ENCODE data around the gene POP5. TPM values are rescaled to one million over a fixed set of nuclear protein-coding genes. Genes with fewer than 3 reads are reported as not detected.
"Not testable (repeated sequence)": the region's sequence is repeated elsewhere in the genome, so short reads cannot be mapped to it uniquely, and the experiment has no call there.

The POP5 gene
- total RNA-seq, 1 donor from 2014 or later: 29.2 TPM

- Mint-ChIP-seq H3K4me3 (ENCODE audit: unreplicated experiment) (no peak overlapping the region), H3K36me3 (ENCODE audit: unreplicated experiment) (no peaks in the 10 kb centered on the region), H3K27ac (ENCODE audit: unreplicated experiment) (no peak overlapping the region), H3K4me1 (ENCODE audit: low read depth, unreplicated experiment) (no peaks in the 10 kb centered on the region), H3K9me3 (ENCODE audit: unreplicated experiment) (peaks cover 3% of the 10 kb centered on the region), H3K27me3 (ENCODE audit: unreplicated experiment) (no peaks in the 10 kb centered on the region)
- no peak for TF ChIP-seq CTCF (IDR thresholded peaks at IDR 0.05; ENCODE audit: partially characterized antibody, unreplicated experiment)
- DNase-seq: no peak
Measured at GRCh38 chr12:120620624-120621023, 39.4 kb upstream of the POP5 start.

GRCh38 chr12:120618954-120619615 is 37.9 kb upstream of the POP5 start:
- H3K9me3 Mint-ChIP-seq (ENCODE audit: unreplicated experiment): peaks cover 3% of the 10 kb centered on the region
- H3K4me3 Mint-ChIP-seq (ENCODE audit: unreplicated experiment): no peak overlapping the region
- DNase-seq: no peak
- H3K36me3 Mint-ChIP-seq (ENCODE audit: unreplicated experiment): no peaks in the 10 kb centered on the region
- TF ChIP-seq CTCF (IDR thresholded peaks at IDR 0.05; ENCODE audit: partially characterized antibody, unreplicated experiment): no peak
- H3K27ac Mint-ChIP-seq (ENCODE audit: unreplicated experiment): no peak overlapping the region
- H3K27me3 Mint-ChIP-seq (ENCODE audit: unreplicated experiment): no peaks in the 10 kb centered on the region
- H3K4me1 Mint-ChIP-seq (ENCODE audit: low read depth, unreplicated experiment): no peaks in the 10 kb centered on the region

DNA sequence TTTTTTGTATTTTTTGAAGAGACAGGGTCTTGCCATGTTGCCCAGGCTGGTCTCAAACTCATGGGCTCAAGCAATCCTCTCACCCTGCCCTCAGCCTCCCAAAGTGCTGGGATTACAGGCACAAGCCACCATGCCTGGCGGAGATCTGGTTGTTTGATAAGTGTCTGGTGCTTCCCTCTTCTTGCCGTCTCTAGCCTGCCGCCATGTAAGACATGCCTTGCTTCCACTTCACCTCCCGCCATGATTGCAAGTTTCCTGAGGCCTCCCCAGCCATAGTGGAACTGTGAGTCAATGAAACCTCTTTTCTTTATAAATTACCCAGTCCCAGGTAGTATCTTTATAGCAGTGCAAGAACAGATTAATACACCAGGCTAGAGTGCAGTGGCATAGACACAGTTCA is 36.6 kb upstream of the POP5 start:
- not testable (repeated sequence) for H3K27ac Mint-ChIP-seq (ENCODE audit: unreplicated experiment); H3K27me3 Mint-ChIP-seq (ENCODE audit: unreplicated experiment); H3K9me3 Mint-ChIP-seq (ENCODE audit: unreplicated experiment)

GRCh38 chr12:120617193-120617592 is 36.0 kb upstream of the POP5 start:
- not testable (repeated sequence) for H3K4me1 Mint-ChIP-seq (ENCODE audit: low read depth, unreplicated experiment); H3K27me3 Mint-ChIP-seq (ENCODE audit: unreplicated experiment); DNase-seq

More for the DNA sequence above, 36.6 kb upstream of the POP5 start:
- not testable (repeated sequence) for H3K4me1 Mint-ChIP-seq (ENCODE audit: low read depth, unreplicated experiment); H3K4me3 Mint-ChIP-seq (ENCODE audit: unreplicated experiment); DNase-seq; H3K36me3 Mint-ChIP-seq (ENCODE audit: unreplicated experiment)

DNA sequence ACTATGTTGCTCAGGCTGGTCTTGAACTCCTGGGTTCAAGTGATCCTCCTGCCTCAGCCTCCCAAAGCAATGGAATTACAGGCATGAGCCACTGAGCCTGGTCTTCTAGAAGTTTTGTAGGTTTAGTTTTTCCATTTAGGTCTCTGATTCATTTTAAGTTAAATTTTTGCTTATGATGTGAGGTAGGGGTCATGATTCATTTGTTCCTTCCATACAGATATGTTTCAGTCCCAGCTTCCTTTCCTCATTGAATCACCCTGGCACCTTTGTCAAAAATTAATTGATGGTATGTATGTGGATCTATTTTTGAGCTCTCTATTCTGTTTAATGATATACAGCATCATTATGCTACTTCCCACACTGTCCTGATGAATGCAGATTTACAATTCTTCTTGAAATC is 33.6 kb upstream of the POP5 start:
- H3K4me1 Mint-ChIP-seq (ENCODE audit: low read depth, unreplicated experiment): no peaks in the 10 kb centered on the region
- H3K27me3 Mint-ChIP-seq (ENCODE audit: unreplicated experiment): peaks cover 4% of the 10 kb centered on the region
- peaks cover 3% of the 10 kb centered on the region for H3K9me3 Mint-ChIP-seq (ENCODE audit: unreplicated experiment)
- no peak overlapping the region for H3K27ac Mint-ChIP-seq (ENCODE audit: unreplicated experiment)
- TF ChIP-seq CTCF (IDR thresholded peaks at IDR 0.05; ENCODE audit: partially characterized antibody, unreplicated experiment): no peak
- H3K36me3 Mint-ChIP-seq (ENCODE audit: unreplicated experiment): no peaks in the 10 kb centered on the region
- no peak overlapping the region for H3K4me3 Mint-ChIP-seq (ENCODE audit: unreplicated experiment)
- no peak for DNase-seq

More at GRCh38 chr12:120617193-120617592, 36.0 kb upstream of the POP5 start:
- not testable (repeated sequence) for H3K36me3 Mint-ChIP-seq (ENCODE audit: unreplicated experiment); H3K27ac Mint-ChIP-seq (ENCODE audit: unreplicated experiment); H3K4me3 Mint-ChIP-seq (ENCODE audit: unreplicated experiment); H3K9me3 Mint-ChIP-seq (ENCODE audit: unreplicated experiment)

GRCh38 chr12:120611534-120611933 is 30.3 kb upstream of the POP5 start:
- not testable (repeated sequence) for H3K27ac Mint-ChIP-seq (ENCODE audit: unreplicated experiment); DNase-seq; H3K27me3 Mint-ChIP-seq (ENCODE audit: unreplicated experiment); H3K9me3 Mint-ChIP-seq (ENCODE audit: unreplicated experiment); H3K4me1 Mint-ChIP-seq (ENCODE audit: low read depth, unreplicated experiment); H3K36me3 Mint-ChIP-seq (ENCODE audit: unreplicated experiment)
- peak overlapping the region; percentile 46 for H3K4me3 Mint-ChIP-seq (ENCODE audit: unreplicated experiment)

Measured in glutamatergic neuron (in vitro differentiated cells).